CD4-positive, alpha-beta T cell treated with Interleukin-17A for 4 hours (primary cell): Measurements from ENCODE around the gene PTX4.

ENCODE experiments used
- DNase-seq: peaks from one replicate; pipeline ENCODE4 v3.0.0-alpha.2; 2020; ENCODE audit warnings: mixed read lengths

The PTX4 gene

DNA sequence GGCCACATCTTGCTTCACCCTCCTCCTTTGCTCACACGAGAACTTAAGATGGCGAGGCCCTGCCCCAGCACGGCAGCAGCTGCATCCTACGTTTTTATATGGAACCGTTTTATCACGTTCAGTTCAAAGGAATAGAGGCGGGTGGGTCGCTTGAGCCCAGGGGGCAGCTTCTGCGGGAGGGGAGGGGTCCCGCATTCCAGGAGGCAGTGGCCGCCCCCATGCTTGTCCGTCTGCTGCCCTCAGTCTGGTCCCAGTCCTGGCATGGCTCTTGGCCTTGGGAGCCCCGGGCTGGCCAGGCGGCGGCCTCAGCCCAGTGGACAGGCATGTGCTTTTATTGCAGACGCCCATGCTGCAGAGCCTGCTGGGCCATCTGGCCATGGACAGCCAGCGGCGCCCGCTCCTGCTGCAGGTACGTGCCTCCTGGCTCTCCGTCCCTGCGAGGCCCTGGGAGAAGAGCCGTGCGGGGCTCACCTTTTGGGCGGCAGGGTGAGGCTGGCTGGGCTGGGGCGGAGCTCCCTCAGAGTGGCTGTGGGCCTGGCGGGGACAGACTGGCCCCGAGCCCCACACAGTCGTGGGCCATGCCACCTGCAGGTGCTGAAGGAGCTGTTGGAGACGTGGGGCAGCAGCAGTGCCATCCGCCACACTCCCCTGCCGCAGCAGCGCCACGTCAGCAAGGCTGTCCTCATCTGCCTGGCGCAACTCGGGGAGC is 11.2 kb upstream of the PTX4 start:
- no peak for DNase-seq

DNA sequence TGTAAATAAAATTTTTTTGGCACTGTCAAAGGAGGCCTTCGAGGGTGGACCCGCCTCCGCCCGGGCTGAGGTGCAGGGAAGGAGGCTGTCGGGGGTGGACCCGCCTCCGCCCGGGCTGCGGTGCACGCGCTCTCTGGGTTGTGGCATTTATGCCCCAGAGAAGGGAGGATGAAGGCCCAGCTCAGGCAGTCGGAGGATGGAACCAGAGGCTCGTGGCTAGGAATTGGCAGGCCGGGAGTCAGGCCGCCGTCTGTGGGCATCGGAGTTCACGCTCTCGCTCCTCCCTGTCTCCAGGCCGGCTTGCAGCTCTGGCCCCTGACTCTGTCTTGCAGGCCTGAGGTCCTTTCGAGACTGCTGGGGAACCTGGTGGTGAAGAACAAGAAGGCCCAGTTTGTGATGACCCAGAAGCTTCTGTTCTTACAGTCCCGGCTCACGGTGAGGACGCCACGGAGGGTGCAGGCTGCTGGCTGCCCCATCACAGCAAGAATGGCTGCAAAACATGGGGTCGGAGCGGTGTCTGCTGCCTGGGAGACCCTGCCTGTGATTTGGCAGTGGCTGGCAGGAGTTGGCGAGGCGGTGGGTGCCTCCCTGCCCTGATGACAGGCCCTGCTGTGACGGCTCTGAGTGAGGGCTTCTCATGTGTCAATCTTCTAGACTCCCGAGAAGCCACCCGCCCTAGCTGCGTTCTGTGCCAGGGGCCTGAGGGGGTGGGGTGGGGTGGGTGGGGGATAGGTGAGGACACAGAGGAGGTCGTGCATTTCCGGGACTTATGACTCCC is 10.3 kb upstream of the PTX4 start:
- DNase-seq: no peak

- DNase-seq: no peak
These were observed 8.4 kb upstream of the PTX4 start for GRCh38 chr16:1497014-1497598.

DNA sequence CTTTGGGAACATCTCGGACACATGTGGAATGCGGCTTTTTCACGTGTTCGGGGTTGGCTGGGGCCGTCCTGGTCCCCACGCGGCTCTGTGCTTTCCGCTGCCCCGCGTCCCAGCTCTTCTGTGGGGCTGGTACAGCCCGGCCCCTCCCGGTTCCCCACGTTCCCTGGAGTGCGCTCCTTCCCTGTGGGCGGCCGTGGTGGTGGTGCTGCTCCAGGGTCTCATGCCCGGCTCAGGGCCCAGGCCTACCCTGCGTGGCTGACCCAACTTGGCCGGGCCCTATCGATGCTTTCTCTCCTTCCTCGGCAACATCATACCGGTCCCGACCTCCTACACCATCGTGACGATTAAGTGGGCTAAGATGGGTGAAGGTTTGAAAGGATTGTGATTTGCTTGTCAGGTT is 7.7 kb upstream of the PTX4 start:
- DNase-seq: no peak

DNA sequence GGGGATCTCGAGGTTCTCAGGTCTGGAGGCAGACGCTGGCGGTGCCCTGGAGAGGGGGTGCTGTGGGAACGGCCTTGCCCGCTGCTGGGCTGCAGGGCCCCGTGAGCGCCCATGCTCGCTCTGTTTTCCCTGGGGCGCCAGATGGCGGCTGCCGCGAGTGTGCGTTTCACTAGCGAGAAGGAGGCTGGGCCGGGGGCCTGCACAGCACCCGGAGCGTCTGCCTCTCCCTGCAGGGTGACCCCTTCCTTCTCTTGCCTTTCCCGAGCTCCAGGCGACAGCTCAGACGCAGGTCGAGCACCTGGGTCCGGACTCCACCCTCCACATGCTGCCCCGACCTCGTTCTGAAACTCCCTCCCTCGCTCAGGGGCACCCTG is 7.1 kb upstream of the PTX4 start:
- no peak for DNase-seq

DNA sequence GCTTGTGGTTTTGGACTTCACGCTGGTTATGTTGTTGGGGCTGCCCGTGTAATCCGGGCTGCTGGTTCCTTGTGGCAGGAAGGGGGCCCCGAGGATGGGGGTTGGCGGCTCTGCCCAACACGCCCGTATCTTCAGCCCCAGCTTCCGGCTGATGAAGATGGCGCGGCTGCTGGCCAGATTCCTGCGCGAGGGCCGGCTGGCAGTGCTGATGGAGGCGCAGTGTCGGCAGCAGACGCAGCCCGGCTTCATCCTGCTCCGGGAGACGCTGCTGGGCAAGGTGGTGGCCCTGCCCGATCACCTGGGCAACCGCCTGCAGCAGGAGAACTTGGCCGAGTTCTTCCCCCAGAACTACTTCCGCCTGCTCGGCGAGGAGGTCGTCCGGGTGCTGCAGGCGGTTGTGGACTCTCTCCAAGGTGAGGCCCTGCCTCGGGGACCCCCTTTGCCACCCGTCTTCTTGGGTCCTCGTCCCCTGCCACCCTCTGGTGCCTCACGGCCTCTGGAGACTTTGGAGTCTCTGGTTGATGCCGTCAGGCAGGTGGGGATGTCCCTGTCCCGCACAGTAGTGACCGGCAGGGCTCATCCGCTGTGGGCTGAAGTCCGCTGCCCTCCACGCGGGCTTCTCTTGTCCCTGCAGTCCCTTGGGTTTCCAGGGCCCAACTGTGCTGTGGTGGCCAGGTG is 6.6 kb upstream of the PTX4 start:
- no peak for DNase-seq

DNA sequence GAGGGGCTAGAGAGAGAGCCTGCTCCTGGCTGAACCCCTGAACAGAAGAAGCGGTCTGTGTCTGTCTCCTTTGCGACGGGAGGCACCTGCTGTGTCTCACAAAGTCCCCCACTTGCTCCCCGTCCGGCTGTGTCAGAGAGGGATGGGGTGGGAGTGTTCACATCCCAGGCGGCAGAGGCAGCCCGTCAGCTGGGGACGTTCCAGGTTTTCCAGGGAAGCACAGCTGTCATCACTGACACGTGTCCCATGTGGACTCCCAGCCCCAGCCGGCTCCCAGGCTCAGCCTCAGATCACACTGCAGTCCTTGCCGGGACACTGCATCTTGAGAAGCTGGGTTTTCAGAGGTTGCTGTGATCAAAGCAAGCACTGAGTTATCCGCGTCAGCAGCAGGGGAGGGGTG is 6.0 kb upstream of the PTX4 start:
- no peak for DNase-seq

DNA sequence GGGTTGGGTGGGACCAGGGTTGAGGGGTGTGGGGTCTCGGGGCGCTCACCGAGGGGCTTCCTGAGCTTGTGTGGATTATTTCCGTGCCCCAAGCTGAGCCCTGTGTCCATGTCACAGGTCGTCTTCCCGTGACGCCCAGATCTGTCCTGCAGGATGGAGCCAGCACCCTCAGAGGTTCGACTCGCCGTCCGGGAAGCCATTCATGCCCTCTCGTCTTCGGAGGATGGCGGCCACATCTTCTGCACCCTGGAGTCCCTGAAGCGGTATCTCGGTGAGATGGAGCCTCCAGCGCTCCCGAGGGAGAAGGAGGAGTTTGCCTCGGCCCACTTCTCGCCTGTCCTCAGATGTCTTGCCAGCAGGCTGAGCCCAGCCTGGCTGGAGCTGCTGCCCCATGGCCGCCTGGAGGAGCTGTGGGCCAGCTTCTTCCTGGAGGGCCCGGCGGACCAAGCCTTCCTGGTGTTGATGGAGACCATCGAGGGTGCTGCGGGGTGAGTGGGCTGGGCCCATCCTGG is 5.4 kb upstream of the PTX4 start:
- DNase-seq: no peak

DNA sequence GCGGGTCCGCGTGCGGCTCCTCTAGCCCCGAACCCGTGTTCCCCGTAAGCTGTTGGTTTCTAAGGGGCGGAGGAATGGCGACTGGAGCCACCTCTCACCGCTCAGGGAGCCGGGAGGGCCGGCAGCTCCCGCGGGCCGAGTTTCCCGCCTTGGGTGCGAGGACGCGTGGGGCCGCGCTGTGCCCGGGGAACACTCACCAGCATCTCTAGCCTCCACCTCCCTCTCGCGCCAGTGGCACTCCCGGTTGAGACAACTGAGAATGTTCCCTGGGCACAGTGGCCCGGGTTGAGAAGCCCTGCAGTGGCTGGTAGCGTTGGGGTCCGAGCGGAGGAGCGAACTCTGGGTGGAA is 5.0 kb upstream of the PTX4 start:
- no peak for DNase-seq

- DNase-seq: peak; percentile 94
These were observed 4.4 kb upstream of the PTX4 start, which contains the start of gene TELO2 for GRCh38 chr16:1492923-1493745. Gene TELO2 (plus strand): TSS chr16:1493360. CDS start chr16:1494282, 922 bp downstream.

DNA sequence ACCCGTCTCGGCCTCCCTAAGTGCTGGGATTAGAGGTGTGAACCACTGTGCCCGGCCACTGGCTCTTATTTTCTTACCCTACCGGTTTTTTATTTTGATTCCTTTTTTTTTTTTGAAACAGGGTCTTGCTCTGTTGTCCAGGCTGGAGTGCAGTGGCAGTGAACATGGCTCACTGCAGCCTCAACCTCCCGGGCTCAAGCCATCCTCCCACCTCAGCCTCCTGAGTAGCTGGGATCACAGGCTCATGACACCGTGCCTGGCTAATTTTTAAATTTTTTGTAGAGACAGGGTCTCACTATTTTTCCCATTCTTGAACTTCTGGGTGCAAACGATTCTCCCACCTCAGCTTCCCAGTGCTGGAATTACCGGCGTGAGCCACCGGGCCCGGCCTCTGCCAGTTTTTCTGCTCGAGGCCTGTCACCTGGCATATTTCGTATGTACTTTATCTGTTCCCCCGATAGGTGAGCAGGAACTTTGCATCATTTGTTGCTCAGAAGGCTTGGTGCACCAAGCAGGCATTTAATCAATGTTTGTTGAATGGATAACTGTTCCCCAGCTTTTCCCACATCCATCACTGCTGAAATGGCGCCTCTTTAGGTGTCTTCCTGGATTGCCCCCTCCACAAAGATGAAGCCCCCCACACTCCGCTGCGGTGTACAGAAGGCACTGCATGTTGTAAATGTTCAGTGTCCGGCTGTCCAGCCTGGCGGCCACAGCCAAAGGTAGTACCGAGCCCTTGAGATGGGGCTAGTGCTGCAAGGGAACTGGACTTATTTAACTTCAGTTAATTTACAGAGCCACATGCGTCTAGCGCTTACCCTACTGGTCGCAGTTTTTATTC is 3.6 kb upstream of the PTX4 start:
- DNase-seq: no peak

DNA sequence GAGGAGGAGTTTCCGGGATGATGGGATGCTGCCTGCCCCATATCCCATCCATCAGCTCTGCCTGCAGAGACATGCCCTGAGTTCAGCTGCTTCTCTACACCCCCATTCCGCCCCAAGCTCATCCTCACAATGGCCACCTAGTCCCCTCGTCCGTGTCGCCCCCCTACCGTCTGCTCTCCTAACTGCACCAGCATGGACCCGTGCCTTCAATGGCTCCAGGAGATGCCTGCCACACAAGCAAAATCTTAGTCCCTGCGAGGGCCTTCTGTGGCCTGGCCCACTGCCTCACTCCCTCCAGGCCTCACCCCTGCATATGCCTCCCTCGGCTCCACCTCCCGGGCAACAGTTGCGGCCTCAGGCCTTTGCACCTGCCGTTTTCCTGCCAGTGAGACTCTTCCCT is 2.6 kb upstream of the PTX4 start:
- no peak for DNase-seq

DNA sequence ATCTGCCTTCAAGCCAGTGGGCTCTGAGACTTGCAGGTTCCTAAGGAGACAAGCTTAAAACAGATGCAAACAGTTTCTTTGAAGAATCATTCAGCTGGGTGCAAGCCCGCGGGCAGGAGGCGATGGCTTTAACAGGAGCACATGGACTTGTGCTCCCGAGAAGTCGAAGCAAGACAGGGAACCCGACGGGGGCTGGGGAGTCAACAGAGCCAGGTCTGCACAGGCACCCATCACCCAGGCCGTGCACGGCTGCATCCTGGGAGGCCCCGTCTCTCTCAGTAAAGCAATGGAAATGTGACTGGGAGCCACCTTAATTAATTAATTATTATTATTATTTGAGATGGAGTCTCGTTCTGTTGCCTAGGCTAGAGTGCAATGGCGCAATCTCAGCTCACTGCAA is 333 bp upstream of the PTX4 start:
- no peak for DNase-seq

DNA sequence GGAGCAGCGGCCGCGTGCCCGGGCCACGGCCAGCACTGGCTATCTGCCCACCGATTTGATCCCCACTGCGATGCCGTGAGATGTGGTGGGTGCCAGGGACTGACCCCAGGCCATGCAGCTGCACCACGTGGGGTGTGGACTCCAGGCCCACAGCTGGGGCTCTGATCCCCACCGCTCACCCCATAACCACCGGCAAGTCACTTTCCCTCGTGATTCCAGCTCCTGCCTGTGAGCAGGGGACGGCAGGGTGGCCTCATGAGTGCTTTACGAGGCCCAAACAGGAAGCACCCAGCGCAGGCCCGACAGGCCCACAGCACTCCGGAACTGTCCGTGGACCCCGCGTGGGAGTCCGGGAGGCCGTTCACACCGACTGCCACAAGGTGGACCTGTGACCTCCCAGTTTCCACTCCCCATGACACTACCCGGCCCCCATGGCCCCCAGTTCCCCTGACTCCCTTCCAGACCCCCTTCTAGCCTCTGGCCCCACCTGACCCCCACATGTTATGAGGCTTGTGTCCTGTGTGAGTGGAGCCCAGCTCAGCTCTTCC is 616 bp downstream of the PTX4 start:
- DNase-seq: no peak

- no peak for DNase-seq
These were observed 1.2 kb downstream of the PTX4 start for GRCh38 chr16:1487395-1488053.

DNA sequence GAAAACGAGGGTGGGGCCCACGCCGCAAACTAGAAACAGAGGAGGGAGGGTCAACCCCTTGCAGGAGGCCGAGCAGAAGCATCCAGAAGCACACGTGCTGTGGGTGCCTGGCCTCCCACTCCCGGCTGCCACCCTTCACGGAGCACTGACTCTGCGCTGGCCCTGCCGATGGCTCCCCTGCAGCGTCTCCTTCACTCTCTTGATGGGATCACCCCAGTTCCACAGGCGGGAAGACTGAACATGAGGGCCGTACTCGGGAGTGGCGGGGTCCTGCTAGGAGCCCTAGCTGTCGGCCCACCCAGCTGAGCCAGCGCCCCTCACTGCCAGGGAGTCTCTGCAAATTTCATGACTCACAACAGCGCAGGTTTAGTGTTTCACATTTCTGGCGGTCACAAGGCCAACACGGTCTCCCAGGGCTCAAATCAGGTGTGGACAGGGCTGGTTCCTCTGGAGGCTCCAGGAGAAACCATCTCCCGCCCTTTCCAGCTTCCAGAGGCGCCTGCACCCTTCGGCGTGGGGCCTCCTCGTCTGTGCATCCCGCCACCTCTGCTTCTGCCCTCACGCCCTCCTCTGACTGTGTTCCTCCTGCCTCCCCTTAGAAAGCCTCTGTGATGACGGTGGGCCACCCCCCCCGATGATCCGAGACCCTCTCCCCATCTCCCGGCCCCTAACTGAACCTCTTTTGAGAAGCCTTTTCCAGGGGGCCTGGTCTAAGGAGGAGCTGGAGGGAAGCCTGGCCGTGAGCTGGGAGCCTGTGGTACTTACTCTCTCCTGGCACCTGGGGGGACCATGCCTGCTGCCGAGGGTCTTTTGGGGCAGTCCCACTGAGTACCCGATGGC is 2.0 kb downstream of the PTX4 start:
- DNase-seq: no peak

DNA sequence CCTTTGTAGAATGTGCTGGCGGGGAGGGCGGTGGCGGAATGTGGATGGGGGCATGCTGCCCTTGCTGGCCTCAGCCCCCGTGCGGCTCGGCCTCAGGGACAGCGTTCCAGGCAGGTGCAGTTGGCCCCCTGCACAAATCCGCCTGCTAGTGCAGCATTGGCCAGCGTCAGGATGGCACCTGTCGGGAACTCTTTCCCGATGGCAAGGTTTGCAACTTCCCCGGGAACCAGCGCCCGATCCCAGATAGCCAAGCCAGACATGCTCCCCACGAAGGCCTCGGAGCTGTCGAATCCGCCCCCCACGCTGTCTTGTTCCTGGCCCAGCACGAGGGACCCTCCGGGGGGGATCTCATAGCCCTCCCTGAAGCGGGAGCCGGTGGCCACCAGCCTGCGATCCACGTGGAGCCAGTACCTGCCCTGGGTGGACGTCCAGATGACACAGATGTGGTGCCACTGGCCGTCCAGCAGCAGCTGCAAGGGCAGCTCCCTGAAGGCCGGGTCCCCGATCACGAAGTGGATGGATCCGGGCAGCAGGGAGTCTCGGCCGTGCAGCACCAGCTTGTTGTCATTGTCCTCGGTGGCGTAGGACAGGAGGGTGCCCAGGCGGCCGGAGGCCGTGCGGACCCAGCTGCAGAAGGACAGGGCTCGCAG is 2.8 kb downstream of the PTX4 start:
- DNase-seq: no peak

DNA sequence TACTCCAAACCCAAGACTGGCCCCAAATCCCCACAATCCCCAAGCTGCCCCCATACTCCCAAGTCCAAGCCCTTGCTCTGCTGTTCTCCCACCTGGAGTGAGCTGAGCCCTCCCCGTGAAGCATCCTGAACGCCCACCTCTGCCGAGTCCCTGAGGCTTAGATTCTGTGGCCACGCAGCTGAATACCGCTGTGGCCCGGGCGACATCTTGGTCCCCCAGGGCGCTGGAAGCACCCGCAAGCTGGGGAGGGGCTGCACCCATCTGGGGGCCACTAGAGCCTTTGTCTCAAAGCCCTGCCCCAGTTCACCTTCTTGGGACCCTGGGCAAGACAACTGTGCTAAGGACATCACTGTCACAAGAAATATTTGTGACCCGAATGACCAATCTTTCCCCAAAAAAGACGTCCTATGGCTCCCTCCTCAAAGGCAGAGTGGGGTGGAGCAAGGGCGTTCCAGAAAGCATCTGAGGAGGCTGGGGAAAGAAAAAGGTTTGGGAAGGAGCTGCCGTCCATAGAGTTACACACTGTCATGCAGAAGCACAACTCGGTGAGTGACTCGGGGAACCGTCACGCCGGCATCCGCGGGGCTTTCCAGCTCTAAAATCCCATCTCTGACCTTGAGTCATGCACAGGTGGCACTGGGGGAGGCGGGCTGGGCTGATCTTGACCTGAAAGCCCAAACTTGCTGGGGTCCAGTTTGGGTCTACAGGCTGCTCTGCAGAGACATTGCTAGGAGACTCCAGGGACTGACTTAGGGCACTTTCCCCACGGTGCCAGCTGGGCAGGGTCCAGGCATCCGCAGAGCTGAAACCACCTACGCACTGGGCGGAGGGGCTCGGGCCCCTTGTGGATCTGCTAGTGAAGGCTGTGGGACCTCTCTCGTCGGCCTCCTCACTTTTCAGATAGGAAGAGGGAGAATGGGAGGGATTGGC is 6.6 kb downstream of the PTX4 start:
- no peak for DNase-seq
